ENCODE measurements around the gene TOM1L2.

Gene TOM1L2

GRCh38 chr17:17896746-17897145 is 75.5 kb downstream of the TOM1L2 start:
- Mint-ChIP-seq H3K4me3 (no peak overlapping the region), H3K27ac (peak overlapping the region in 1 of 2 donors; percentile 15), H3K9me3 (no peaks in the 10 kb centered on the region), H3K4me1 (peaks cover 18% of the 10 kb centered on the region), H3K27me3 (no peaks in the 10 kb centered on the region)
- DNase-seq (no peak), ATAC-seq (no peak)

GRCh38 chr17:17893801-17894644 is 78.2 kb downstream of the TOM1L2 start:
- Mint-ChIP-seq H3K4me3 (no peak overlapping the region), H3K4me1 (peaks cover 23% of the 10 kb centered on the region), H3K27ac (no peak overlapping the region), H3K9me3 (no peaks in the 10 kb centered on the region), H3K27me3 (no peaks in the 10 kb centered on the region)
- DNase-seq (no peak), ATAC-seq (no peak)

GRCh38 chr17:17892731-17893130 is 79.5 kb downstream of the TOM1L2 start:
- Mint-ChIP-seq H3K27ac (no peak overlapping the region), H3K4me3 (no peak overlapping the region), H3K27me3 (no peaks in the 10 kb centered on the region), H3K4me1 (peaks cover 23% of the 10 kb centered on the region), H3K9me3 (no peaks in the 10 kb centered on the region)
- ATAC-seq = no peak
- DNase-seq = no peak

DNA sequence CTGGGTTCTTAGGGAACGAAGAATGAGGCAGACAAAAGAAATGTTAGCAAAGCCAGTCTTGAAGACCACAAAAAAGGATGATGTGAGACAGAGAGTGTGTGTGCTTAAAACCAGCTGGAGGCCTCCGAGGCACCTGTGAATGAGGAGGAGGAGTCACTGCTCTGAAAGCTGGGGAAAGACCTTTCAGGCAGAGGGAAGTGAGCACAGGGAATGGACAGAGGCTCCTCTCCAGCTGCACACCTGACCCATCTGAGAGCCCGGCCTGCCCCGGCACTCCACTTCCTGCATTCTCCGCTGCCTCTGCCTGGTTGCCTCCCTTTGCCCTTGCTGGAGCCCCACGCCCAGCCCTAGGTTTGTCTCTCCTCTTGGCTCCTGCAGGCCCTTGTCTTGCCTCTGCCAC is 80.2 kb downstream of the TOM1L2 start:
- Mint-ChIP-seq H3K9me3 (no peaks in the 10 kb centered on the region), H3K4me3 (no peak overlapping the region), H3K27ac (peak overlapping the region; percentile 1 to 2), H3K4me1 (peaks cover 17% of the 10 kb centered on the region), H3K27me3 (no peaks in the 10 kb centered on the region)
- ATAC-seq = no peak
- no peak for DNase-seq

DNA sequence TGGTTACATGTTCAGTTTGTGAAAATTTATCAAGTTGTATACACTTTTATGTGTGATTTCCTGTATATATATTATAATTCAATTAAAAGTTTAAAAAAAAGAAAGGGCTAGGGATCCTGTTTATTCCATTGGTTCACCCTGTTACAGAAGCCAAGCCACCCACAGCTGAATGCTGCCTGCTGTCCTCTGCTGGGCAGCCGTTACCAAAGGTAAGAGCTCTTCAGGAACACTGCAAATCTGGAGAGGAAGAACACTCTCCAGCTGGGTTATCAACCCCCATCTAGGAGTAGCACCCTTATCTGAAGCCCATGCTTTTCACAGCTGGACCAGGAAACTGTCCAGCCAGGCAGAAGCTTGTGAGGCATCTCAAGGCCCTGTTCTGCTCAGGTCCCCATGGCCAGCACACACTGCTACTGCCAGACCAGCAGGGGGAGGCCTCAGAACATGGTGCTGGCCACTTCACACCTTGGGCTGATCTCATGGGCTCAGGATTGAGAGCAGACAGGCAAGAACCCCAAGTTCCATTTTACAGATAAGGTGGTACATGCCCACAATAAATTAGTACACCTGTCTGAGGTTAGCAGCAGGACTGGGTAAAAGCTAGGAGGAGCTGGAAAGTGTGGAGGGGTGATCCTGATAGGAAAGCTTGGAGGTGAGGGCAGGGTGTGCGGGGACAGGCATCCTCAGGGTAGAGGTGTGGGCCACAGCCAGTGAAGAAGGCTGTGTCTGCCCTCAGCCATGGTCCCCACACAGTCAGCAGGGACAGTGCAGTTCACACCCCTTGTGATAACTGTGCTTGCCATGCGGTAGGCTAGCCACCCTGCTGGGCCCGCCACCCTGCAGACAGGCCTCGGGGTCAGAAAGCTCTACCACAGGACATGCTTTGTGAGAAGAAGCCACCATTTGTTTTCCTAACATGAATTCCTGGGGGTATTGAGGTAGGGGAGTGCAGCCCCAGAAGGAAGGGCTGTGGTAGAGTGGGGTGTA is 81.1 kb downstream of the TOM1L2 start:
- Mint-ChIP-seq H3K4me3 (no peak overlapping the region), H3K9me3 (no peaks in the 10 kb centered on the region), H3K27ac (peak overlapping the region in 1 of 2 donors; percentile 74), H3K27me3 (no peaks in the 10 kb centered on the region), H3K4me1 (peaks cover 17% of the 10 kb centered on the region)
- ATAC-seq (peak; percentile 86), DNase-seq (peak; percentile 13 to 45)

DNA sequence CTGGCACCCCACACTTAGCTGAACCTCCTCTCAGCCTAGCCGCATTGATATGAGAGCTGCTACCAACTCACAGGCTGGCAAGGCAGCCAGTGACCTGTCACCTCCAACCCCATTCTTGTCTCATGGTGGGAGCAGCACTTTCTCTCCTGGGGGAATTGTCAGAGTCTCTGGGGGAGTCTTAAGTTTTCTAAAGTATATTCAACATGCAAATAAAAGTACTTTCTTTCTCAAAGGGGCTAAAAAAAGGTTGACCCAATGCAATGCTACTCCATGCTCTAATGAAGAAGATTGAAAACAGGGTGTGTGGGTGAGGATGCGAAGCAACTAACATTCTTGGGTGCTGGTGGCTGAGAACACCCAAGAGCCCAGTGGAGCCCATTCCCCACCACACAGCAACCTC is 82.3 kb downstream of the TOM1L2 start:
- Mint-ChIP-seq H3K4me1 (peaks cover 17% of the 10 kb centered on the region), H3K9me3 (no peaks in the 10 kb centered on the region), H3K4me3 (no peak overlapping the region), H3K27ac (no peak overlapping the region), H3K27me3 (no peaks in the 10 kb centered on the region)
- DNase-seq (no peak), ATAC-seq (no peak)

- H3K9me3 Mint-ChIP-seq = no peaks in the 10 kb centered on the region
- DNase-seq (no peak), ATAC-seq (no peak)
- peak overlapping the region in 1 of 2 donors; percentile 36 for H3K27ac Mint-ChIP-seq
- H3K27me3 Mint-ChIP-seq = no peaks in the 10 kb centered on the region
- H3K4me1 Mint-ChIP-seq = peaks cover 17% of the 10 kb centered on the region
- no peak overlapping the region for H3K4me3 Mint-ChIP-seq
Observed at GRCh38 chr17:17888821-17889220, 83.4 kb downstream of the TOM1L2 start.

DNA sequence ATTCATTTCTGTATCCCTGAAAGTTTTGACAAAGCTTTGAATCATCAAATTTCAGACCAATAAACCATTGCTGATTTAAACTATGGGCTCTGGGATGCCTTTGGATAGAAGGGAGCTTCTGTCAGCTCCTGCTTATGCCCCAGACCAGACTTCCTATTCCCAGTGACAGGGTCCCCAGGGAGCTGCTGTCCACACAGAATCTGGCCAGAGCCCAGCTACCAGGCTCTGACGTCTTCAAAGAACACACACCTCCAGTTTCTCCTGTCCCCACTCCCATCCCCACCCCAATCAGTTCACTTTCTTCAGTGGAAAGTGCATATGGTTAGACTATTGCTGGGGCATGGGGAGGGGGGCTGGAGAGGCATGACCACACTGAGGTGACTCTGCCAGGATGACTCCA is 83.8 kb downstream of the TOM1L2 start:
- no peaks in the 10 kb centered on the region for H3K27me3 Mint-ChIP-seq
- H3K27ac Mint-ChIP-seq = peak overlapping the region in 1 of 2 donors; percentile 36
- ATAC-seq (no peak), DNase-seq (no peak)
- H3K4me1 Mint-ChIP-seq = peaks cover 17% of the 10 kb centered on the region
- no peak overlapping the region for H3K4me3 Mint-ChIP-seq
- no peaks in the 10 kb centered on the region for H3K9me3 Mint-ChIP-seq

DNA sequence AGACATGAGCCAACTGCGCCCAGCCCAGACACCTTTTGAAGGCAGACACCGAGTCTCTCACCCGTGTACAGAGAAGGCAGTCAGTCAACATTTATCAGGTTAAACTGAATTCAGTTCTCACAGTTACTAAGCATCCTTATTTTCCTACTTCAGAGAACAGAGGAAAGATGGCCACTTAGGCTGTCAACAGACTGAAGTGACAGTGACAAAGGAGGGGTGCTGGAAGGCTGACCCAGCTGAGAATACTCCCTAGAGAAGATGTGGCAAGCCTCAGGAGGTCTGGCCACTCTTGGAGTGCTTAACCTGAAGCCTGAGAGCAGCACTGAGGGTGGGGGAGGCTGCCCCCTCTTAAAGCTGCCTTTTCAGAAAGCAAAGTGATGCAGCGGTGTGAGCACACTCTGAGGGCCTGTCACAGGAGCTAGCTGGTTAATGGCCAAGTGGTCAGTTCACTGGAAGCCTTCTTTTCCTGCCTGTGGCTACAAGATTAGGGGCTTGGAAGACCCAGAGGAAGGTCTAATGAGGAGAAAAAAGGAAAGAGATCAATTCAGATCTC is 84.4 kb downstream of the TOM1L2 start:
- Mint-ChIP-seq H3K4me3 (no peak overlapping the region), H3K4me1 (peaks cover 17% of the 10 kb centered on the region), H3K9me3 (no peaks in the 10 kb centered on the region), H3K27ac (peak overlapping the region in 1 of 2 donors; percentile 20), H3K27me3 (no peaks in the 10 kb centered on the region)
- no peak for DNase-seq
- no peak for ATAC-seq

DNA sequence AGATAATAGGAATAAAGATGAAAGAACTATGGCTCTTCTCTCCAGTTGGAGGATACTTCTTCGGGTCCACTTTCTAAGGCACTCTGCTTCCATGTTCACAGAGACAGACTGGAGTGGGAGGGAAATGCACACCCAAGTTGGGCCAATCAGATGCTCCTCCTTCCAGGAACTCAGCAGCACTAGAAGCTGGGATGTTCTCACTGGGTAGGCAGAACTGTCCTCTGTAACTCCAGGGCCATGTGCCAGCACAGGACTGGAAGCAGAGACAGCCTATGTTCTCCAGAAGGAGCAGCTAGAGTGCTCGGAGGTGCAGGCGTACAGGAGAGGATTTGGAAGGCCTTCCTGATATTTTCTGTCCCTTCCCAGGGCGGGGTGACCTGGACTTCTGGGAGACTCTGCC is 85.5 kb downstream of the TOM1L2 start:
- Mint-ChIP-seq H3K9me3 (no peaks in the 10 kb centered on the region), H3K4me1 (peaks cover 6% of the 10 kb centered on the region), H3K27me3 (no peaks in the 10 kb centered on the region), H3K27ac (no peak overlapping the region), H3K4me3 (no peak overlapping the region)
- ATAC-seq (no peak), DNase-seq (no peak)

DNA sequence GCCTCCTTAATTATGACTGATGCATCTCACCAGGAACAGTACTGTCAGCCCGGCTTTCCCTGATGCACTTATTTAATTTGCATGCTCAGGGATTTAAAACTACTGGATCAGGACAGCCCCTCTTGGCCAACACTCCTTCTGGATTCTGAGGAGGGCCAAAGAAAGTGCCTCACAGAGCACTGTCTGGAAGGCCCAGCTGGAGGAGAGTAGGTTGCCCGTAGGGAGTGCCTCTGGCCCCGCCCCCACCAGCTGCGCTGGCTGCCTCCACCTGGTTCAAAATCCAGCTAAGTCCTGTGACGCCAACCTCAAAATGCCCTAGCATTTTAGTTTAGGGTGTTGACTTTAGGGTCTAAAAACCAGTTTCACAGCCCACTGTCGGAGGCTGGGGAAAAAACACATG is 86.0 kb downstream of the TOM1L2 start:
- DNase-seq (no peak), ATAC-seq (no peak)
- H3K9me3 Mint-ChIP-seq = no peaks in the 10 kb centered on the region
- peaks cover 3% of the 10 kb centered on the region for H3K4me1 Mint-ChIP-seq
- H3K27ac Mint-ChIP-seq = no peak overlapping the region
- H3K4me3 Mint-ChIP-seq = no peak overlapping the region
- H3K27me3 Mint-ChIP-seq = no peaks in the 10 kb centered on the region

GRCh38 chr17:17884391-17885357 is 87.5 kb downstream of the TOM1L2 start:
- no peak for DNase-seq
- Mint-ChIP-seq H3K27me3 (no peaks in the 10 kb centered on the region), H3K9me3 (no peaks in the 10 kb centered on the region), H3K4me3 (no peak overlapping the region), H3K4me1 (peaks cover 12% of the 10 kb centered on the region), H3K27ac (peak overlapping the region in 1 of 2 donors; percentile 61)
- no peak for ATAC-seq

DNA sequence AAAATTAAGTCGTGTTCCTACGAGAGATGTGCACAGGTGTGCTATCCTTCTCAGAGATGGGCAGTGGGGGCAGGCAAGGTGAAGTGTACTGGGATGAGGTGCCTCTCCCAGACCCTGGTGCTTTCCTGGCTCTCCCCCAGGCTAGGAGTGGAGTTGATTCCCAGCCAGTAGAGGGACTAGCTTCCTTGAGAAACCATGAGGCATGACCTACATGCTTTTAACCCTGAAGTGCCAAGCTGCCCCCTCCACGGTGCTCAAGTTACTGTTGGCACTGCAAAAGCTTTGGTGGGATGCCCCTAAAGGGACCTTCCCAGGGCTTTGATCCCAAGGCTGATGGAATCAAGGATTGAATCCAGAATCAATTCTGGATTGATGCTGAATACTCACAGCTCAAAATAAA is 88.4 kb downstream of the TOM1L2 start:
- no peaks in the 10 kb centered on the region for H3K27me3 Mint-ChIP-seq
- H3K4me3 Mint-ChIP-seq = no peak overlapping the region
- peaks cover 12% of the 10 kb centered on the region for H3K4me1 Mint-ChIP-seq
- DNase-seq (no peak), ATAC-seq (no peak)
- H3K9me3 Mint-ChIP-seq = no peaks in the 10 kb centered on the region
- no peak overlapping the region for H3K27ac Mint-ChIP-seq

DNA sequence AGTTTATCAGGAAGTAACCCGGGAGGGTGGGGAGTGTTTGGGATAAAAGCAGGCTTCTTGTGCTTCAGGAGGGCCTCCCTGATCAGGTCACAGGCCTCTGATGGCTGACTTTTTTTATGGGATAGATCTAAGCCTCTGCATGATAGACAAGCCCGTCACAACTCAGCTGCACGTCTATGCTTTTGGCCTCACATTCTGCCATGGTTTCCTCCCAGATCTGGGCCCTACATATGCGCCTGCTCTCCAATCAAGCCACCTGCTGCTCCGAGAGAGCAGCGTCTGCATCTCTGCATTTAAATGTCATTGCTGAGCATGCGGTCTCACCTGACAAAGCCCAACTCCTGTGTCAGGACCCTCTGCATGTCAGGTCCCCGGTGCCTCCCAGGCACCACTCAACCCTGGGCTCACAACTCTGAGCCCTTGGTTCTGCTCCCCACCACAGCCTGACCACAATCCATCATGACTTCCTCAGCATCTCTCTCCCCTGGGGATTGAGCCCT is 90.1 kb downstream of the TOM1L2 start:
- H3K27me3 Mint-ChIP-seq = no peaks in the 10 kb centered on the region
- H3K4me1 Mint-ChIP-seq = peaks cover 12% of the 10 kb centered on the region
- DNase-seq (no peak), ATAC-seq (no peak)
- H3K4me3 Mint-ChIP-seq = no peak overlapping the region
- no peaks in the 10 kb centered on the region for H3K9me3 Mint-ChIP-seq
- peak overlapping the region in 1 of 2 donors; percentile 89 for H3K27ac Mint-ChIP-seq

Data from stimulated activated naive CD8-positive, alpha-beta T cell treated with anti-CD3 and anti-CD28 coated beads, Interleukin-15, amount 100 ng/mL, for 72 hours (primary cell).